PFSK-1 (cell line): ENCODE data around the gene PROB1.

Experiments used
- FOXP2 ChIP-seq: optimal IDR thresholded peaks from 2 replicates; pipeline ENCODE3; 2011; ENCODE audit warnings: borderline replicate concordance, control low read depth, inconsistent platforms; ENCODE audit not compliant: insufficient read depth; ENCODE audit errors: extremely low read length, extremely low read depth
- POLR2AphosphoS5 ChIP-seq: IDR thresholded peaks from 2 replicates; pipeline ENCODE4 v1.6.1; 2012; ENCODE audit warnings: low read depth, mild to moderate bottlenecking, control low read depth, low read length, moderate library complexity
- REST ChIP-seq, 2 experiments: IDR thresholded peaks; 2 replicates each; pipeline versions ENCODE4 v1.6.1 to v1.8.0; 2011 to 2012; ENCODE audit warnings: low read depth in 2 of 2, low read length in 2 of 2, control low read depth in 1 of 2, inconsistent platforms in 1 of 2, mild to moderate bottlenecking in 1 of 2, moderate library complexity in 1 of 2; ENCODE audit not compliant: insufficient read depth in 1 of 2
- SIN3A ChIP-seq: IDR thresholded peaks from 2 replicates; pipeline ENCODE4 v1.6.1; 2012; ENCODE audit warnings: mild to moderate bottlenecking, low read length, moderate library complexity, borderline replicate concordance; ENCODE audit not compliant: insufficient read depth
- TAF1 ChIP-seq: IDR thresholded peaks from 2 replicates; pipeline ENCODE4 v1.6.1; 2012; ENCODE audit warnings: low read length, control low read depth, borderline replicate concordance; ENCODE audit not compliant: insufficient read depth

The PROB1 gene

DNA sequence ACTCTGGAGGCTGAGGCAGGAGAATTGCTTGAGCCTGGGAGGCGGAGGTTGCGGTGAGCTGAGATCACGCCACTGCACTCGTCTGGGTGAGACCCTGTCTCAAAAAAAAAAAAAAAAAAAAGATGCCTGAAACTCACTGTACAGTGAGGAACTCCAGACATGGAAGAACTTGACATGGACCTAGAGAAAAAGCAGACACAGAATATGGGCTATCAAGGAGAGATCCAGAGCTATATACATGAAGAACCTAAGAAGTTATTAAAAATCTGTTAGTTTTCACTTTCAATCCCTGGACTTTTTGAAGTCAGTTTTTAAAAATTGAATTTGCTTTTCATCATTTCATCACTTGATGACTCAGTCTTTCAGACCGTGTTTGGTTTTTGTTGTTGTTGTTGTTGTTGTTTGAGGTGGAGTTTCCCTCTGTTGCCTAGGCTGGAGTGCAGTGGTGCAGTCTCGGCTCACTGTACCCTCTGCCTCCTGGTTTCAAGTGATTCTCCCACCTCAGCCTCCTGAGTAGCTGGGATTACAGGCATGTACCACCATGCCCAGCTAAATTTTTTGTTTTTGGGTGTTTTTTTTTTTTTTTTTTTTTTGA lies 33.0 kb downstream of the PROB1 start:
- no peak for TF ChIP-seq FOXP2
- TF ChIP-seq SIN3A: no peak
- no peak for TF ChIP-seq TAF1
- no peak for TF ChIP-seq REST (IDR thresholded peaks at IDR 0.05; ENCODE audit: insufficient read depth in 1 of 2, low read depth in 2 of 2, low read length in 2 of 2)
- TF ChIP-seq POLR2AphosphoS5: no peak

DNA sequence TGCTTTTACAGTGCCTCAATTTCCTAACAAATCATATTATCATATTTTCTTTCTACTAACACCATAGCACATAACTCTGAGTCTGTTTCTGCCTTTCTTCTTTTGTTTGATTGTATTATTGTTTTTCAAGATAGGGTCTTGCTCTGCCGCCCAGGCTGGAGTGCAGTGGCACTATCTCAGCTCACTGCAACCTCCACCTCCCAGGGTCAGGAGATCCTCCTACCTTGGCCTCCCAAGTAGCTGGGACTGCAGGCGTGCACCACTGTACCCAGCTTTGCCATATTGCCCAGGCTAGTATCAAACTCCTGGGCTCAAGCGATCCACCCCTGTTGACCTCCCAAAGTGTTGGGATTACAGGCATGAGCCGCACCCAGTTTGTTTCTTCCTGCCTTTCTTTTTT lies 34.5 kb downstream of the PROB1 start:
- TF ChIP-seq REST (IDR thresholded peaks at IDR 0.05; ENCODE audit: insufficient read depth in 1 of 2, low read depth in 2 of 2, low read length in 2 of 2): no peak
- TF ChIP-seq FOXP2: no peak
- TF ChIP-seq POLR2AphosphoS5: no peak
- no peak for TF ChIP-seq SIN3A
- no peak for TF ChIP-seq TAF1

DNA sequence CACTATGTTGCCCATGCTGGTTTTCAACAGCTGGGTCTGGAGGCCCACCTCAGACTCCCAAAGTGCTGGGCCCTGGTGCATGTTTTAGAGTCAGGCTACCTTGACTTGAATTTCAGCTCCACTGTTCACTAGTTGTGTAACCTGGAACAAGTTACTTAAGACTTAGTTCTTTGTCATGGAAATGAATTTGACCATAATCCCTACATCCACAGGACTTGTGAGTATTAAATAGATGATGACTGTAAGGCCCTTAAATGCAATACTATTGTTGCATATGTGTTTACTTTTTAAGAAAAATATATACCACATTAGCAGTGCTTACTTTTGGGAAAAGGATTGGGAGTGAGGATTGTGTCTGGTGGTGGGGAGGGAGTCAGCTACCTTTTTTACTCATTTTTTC lies 36.8 kb downstream of the PROB1 start:
- TF ChIP-seq TAF1 (no peak), REST (IDR thresholded peaks at IDR 0.05; ENCODE audit: insufficient read depth in 1 of 2, low read depth in 2 of 2, low read length in 2 of 2) (no peak), POLR2AphosphoS5 (no peak), FOXP2 (no peak), SIN3A (no peak)

DNA sequence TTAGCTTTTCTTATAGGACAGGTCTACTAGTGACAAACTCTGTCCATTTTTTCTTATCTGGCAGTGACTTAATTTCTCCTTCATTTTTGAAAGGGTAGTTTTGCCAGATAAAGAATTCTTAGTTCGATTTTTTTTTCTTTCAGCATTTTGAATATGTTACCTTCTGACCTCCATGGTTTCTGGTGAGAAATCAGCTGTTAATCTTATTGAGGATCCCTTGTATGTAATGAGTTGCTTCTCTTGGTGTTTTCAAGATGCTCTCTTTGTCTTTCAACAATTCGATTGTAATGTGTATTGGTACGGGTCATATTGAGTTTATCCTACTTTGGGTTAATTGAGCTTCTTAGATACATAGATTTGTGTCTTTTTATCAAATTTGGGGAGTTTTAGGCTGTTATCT lies 40.7 kb downstream of the PROB1 start:
- no peak for TF ChIP-seq REST (IDR thresholded peaks at IDR 0.05; ENCODE audit: insufficient read depth in 1 of 2, low read depth in 2 of 2, low read length in 2 of 2)

DNA sequence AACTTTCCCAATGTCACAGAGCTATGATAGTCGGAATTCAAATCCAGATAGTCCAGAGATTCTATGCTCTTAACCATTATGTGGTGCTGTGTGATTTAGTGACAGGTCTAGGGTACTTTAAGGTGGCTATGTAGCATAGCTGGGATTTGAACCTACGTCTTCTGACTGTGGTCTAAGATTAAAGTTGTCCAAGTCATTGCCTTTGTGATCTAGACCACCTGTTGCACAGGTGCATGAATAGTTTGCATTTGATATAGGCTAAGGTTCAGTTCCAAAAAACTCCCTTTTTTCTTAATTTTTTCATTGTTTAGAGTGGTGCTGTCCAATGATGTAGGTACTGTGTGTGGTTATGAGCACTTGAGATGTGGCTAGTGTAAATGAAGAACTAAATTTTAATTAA lies 50.7 kb downstream of the PROB1 start:
- TF ChIP-seq POLR2AphosphoS5 (no peak), SIN3A (no peak), TAF1 (no peak), REST (IDR thresholded peaks at IDR 0.05; ENCODE audit: insufficient read depth in 1 of 2, low read depth in 2 of 2, low read length in 2 of 2) (no peak), FOXP2 (no peak)
